Peyer's patch (tissue), 4 donors: Measurements from ENCODE around the gene EGR4. TPM values are rescaled to one million over a fixed set of nuclear protein-coding genes. Genes with fewer than 3 reads are reported as not detected.

Experiments used
- DNase-seq, 3 donors: peaks; one replicate each; pipeline ENCODE4 v3.0.0-alpha.2; 2017 to 2019
- H3K27ac ChIP-seq, 4 donors: fragments of 200-600 bp; sonication (generic); one replicate each; pipeline ENCODE4 v1.5.1; 2016 to 2019
- H3K27me3 ChIP-seq, 2 donors: fragments of 200-600 bp; sonication (generic); one replicate each; pipeline ENCODE4 v1.5.1; 2019
- H3K36me3 ChIP-seq, 3 donors: fragments of 200-600 bp; sonication (generic); one replicate each; pipeline ENCODE4 v1.5.1; 2016 to 2019
- H3K4me1 ChIP-seq, 4 donors: fragments of 200-600 bp; sonication (generic); one replicate each; pipeline ENCODE4 v1.5.1; 2016 to 2019
- H3K4me3 ChIP-seq, 4 donors: fragments of 200-600 bp; sonication (generic); 1 replicate in 3 of 4; 2 replicates in 1 of 4; pipeline ENCODE4 v1.5.1; 2016 to 2019; ENCODE audit warnings: mild to moderate bottlenecking in 1 of 4
- H3K9me3 ChIP-seq, 4 donors: fragments of 200-600 bp; sonication (generic); one replicate each; pipeline ENCODE4 v1.5.1; 2016 to 2019; ENCODE audit warnings: mild to moderate bottlenecking in 1 of 4
- CTCF ChIP-seq, 6 experiments: fragments of 450-650 bp in 4 of 6; fragments of 200-600 bp in 2 of 6; sonication (generic) in 1 of 6; IDR thresholded peaks; one replicate each; pipeline ENCODE4 v1.5.1; 2017 to 2019; ENCODE audit warnings: antibody characterized with exemption in 6 of 6, mild to moderate bottlenecking in 3 of 6, moderate library complexity in 1 of 6
- POLR2A ChIP-seq, 2 donors: fragments of 450-650 bp; IDR thresholded peaks; one replicate each; pipeline ENCODE4 v1.5.1; 2017; ENCODE audit warnings: antibody characterized with exemption in 2 of 2, mild to moderate bottlenecking in 2 of 2, moderate library complexity in 2 of 2
- total RNA-seq, 4 donors: library from RNA; depleted of rRNA; stranded (reverse); fragments of >200 nt; gene quantifications; one replicate each; pipeline ENCODE4 v1.1.0, GENCODE V29; 2016

EGR4 gene
- total RNA-seq, 4 donors from 2014 or later, result not detected

DNA sequence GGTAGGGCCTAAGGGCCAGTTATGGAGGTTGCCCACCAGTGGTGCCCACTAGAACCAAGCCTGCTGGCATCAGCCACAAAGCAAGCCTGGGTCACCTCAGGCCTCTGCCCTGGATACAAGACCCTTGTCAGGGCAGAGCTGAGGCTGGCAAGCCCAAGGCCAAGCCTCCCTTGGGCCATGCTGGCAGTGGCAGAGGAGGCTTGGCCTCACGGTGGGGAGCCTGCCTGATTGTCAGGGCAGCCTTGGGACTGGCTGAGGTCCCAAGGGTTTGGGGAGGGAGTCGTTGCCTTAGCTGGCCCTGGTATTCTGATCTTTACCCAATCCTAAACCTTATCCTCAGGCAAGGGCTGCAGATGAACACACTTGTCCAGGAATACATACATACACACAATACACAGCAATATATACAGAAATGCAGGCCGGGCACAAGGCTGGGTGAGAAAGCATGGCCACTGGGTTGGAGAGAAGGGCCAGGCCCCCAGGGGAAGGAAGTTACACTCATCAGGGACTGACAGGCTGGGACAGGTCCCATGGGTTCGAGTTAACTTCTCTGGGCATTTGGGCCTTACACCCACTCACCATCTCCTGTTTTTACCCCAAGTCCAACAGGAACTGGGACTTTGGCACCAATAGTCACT, 38.2 kb downstream of the EGR4 start:
- H3K36me3 ChIP-seq, result peaks cover 0 to 47% (median 0%) of the 10 kb centered on the region in 3 donors

DNA sequence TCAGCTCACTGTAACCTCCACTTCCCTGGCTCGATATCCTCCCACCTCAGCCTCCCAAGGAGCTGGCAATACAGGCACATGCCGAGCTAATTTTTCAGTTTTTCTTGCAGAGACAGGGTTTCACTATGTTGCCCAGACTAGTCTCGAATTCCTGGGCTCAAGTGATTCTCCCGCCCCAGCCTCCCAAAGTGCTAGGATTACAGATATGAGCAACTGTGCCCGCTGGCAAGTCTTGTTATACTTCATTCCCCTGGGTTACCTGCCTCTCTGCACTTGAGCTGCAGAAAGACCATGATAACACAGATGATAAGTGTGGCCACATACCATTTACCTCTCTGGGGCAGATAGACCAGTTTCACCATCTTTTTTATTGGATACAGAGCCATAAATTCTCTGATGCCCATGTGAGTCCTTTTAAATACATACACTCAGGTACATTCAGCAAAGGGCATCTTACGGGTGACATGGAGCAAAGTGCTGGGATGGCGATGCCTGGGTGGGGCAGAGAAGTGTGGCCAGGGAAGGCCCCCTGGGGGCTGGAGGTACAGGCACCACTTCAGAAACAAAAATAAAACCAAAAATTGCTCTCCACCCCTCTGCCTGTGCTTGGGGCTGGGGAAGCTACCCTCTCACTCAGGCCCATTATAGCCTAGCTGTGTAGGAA, 38.9 kb downstream of the EGR4 start:
- no peak for TF ChIP-seq POLR2A (IDR thresholded peaks at IDR 0.05)
- TF ChIP-seq CTCF (IDR thresholded peaks at IDR 0.05), result no peak
- Histone ChIP-seq H3K36me3 (peaks cover 0 to 53% (median 0%) of the 10 kb centered on the region in 3 donors), H3K27ac (no peak overlapping the region), H3K9me3 (no peaks in the 10 kb centered on the region), H3K4me1 (no peaks in the 10 kb centered on the region), H3K27me3 (no peaks in the 10 kb centered on the region), H3K4me3 (no peak overlapping the region)
- DNase-seq, result no peak

More for the DNA sequence above, 38.2 kb downstream of the EGR4 start:
- Histone ChIP-seq H3K4me3 (no peak overlapping the region), H3K27ac (no peak overlapping the region), H3K4me1 (no peaks in the 10 kb centered on the region), H3K27me3 (no peaks in the 10 kb centered on the region), H3K9me3 (no peaks in the 10 kb centered on the region)
- TF ChIP-seq POLR2A (IDR thresholded peaks at IDR 0.05) (no peak), CTCF (IDR thresholded peaks at IDR 0.05) (no peak)
- DNase-seq, result no peak

GRCh38 chr2:73253901-73254300, 39.4 kb downstream of the EGR4 start:
- Histone ChIP-seq H3K9me3 (no peaks in the 10 kb centered on the region), H3K4me1 (no peaks in the 10 kb centered on the region), H3K27ac (no peak overlapping the region), H3K27me3 (no peaks in the 10 kb centered on the region), H3K4me3 (no peak overlapping the region), H3K36me3 (peaks cover 0 to 59% (median 0%) of the 10 kb centered on the region in 3 donors)
- TF ChIP-seq CTCF (IDR thresholded peaks at IDR 0.05) (no peak), POLR2A (IDR thresholded peaks at IDR 0.05) (no peak)
- no peak for DNase-seq

GRCh38 chr2:73253400-73253799, 39.9 kb downstream of the EGR4 start:
- TF ChIP-seq CTCF (IDR thresholded peaks at IDR 0.05) (no peak), POLR2A (IDR thresholded peaks at IDR 0.05) (no peak)
- Histone ChIP-seq H3K36me3 (peaks cover 0 to 64% (median 0%) of the 10 kb centered on the region in 3 donors), H3K4me1 (no peaks in the 10 kb centered on the region)

DNA sequence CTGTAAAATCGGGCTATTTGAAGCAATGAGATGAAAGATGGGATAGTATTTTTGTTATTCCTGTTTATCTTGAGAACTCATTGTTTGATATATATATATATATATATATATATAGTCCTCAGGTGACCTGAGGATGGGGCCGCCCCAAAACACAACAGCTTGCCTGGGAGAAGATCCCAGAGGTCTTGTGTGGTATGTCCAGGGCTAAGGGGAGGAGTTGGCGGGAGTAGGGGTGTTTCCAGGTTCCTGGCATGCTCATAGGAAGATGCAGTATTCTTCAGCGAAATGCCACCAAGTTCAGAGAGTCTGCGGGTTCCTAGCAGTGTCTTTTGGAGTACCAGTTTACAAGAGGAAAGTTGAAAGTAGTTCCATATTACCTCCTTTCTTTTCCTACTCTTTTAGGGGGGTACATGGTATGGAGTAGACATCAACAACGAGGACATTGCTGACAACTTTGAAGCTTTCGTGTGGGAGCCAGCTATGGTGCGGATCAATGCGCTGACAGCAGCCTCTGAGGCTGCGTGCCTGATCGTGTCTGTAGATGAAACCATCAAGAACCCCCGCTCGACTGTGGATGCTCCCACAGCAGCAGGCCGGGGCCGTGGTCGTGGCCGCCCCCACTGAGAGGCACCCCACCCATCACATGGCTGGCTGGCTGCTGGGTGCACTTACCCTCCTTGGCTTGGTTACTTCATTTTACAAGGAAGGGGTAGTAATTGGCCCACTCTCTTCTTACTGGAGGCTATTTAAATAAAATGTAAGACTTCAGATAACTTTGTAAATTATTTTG, 40.9 kb downstream of the EGR4 start:
- Histone ChIP-seq H3K27me3 (no peaks in the 10 kb centered on the region), H3K36me3 (peaks cover 0 to 74% (median 0%) of the 10 kb centered on the region in 3 donors), H3K9me3 (no peaks in the 10 kb centered on the region), H3K4me3 (no peak overlapping the region), H3K27ac (no peak overlapping the region), H3K4me1 (no peaks in the 10 kb centered on the region)
- no peak for DNase-seq
- TF ChIP-seq CTCF (IDR thresholded peaks at IDR 0.05) (no peak), POLR2A (IDR thresholded peaks at IDR 0.05) (no peak)

More at GRCh38 chr2:73253400-73253799, 39.9 kb downstream of the EGR4 start:
- H3K27me3 ChIP-seq, result no peaks in the 10 kb centered on the region
- no peak overlapping the region for H3K4me3 ChIP-seq
- no peak overlapping the region for H3K27ac ChIP-seq
- H3K9me3 ChIP-seq, result no peaks in the 10 kb centered on the region
- DNase-seq, result no peak
